Measurements from ENCODE around the gene TOGARAM2. TPM values are rescaled to one million over a fixed set of nuclear protein-coding genes. Genes with fewer than 3 reads are reported as not detected.

Gene TOGARAM2
- total RNA-seq, 2 experiments from 2014 or later: 9.6 TPM

GRCh38 chr2:28994074-28994473, 13.0 kb downstream of the TOGARAM2 start:
- intact Hi-C loops (cut with micrococcal nuclease): no loop called here
- Mint-ChIP-seq H3K27ac (no peak overlapping the region), H3K36me3 (no peaks in the 10 kb centered on the region), H3K9me3 (no peaks in the 10 kb centered on the region), H3K4me3 (no peak overlapping the region), H3K4me1 (ENCODE audit: low read depth) (no peaks in the 10 kb centered on the region), H3K27me3 (no peaks in the 10 kb centered on the region)
- ChIA-PET CTCF (no interaction called here), POLR2A (no interaction called here)
- DNase-seq: no peak

- no peaks in the 10 kb centered on the region for H3K9me3 Mint-ChIP-seq
- POLR2A ChIA-PET: no interaction called here
- H3K4me3 Mint-ChIP-seq: no peak overlapping the region
- H3K27ac Mint-ChIP-seq: no peak overlapping the region
- CTCF ChIA-PET: no interaction called here
- intact Hi-C loops (cut with micrococcal nuclease): no loop called here
- no peaks in the 10 kb centered on the region for H3K36me3 Mint-ChIP-seq
- no peaks in the 10 kb centered on the region for H3K27me3 Mint-ChIP-seq
- H3K4me1 Mint-ChIP-seq (ENCODE audit: low read depth): no peaks in the 10 kb centered on the region
- DNase-seq: no peak
These were observed 13.6 kb downstream of the TOGARAM2 start for GRCh38 chr2:28994679-28995078.

- H3K4me3 Mint-ChIP-seq: no peak overlapping the region
- ChIA-PET CTCF (no interaction called here), POLR2A (interaction anchor here (0.6 kb wide), 1 partner anchor 145 kb away, joined by 3 read pairs; no protein-coding TSS in a partner anchor)
- no peak overlapping the region for H3K27ac Mint-ChIP-seq
- no peaks in the 10 kb centered on the region for H3K36me3 Mint-ChIP-seq
- H3K27me3 Mint-ChIP-seq: no peaks in the 10 kb centered on the region
- no peaks in the 10 kb centered on the region for H3K9me3 Mint-ChIP-seq
- no peak for DNase-seq
- H3K4me1 Mint-ChIP-seq (ENCODE audit: low read depth): peaks cover 11% of the 10 kb centered on the region
- intact Hi-C loops (cut with micrococcal nuclease): no loop called here
These were observed 15.0 kb downstream of the TOGARAM2 start for GRCh38 chr2:28995765-28996750.

- intact Hi-C loops (cut with micrococcal nuclease): no loop called here
- no peak for DNase-seq
- Mint-ChIP-seq H3K27me3 (no peaks in the 10 kb centered on the region), H3K9me3 (no peaks in the 10 kb centered on the region), H3K27ac (no peak overlapping the region), H3K36me3 (no peaks in the 10 kb centered on the region), H3K4me1 (ENCODE audit: low read depth) (peaks cover 21% of the 10 kb centered on the region), H3K4me3 (no peak overlapping the region)
- ChIA-PET POLR2A (no interaction called here), CTCF (no interaction called here)
These were observed 16.2 kb downstream of the TOGARAM2 start for GRCh38 chr2:28997237-28997846.

- intact Hi-C loops (cut with micrococcal nuclease): no loop called here
- Mint-ChIP-seq H3K27me3 (no peaks in the 10 kb centered on the region), H3K4me1 (ENCODE audit: low read depth) (peaks cover 22% of the 10 kb centered on the region), H3K9me3 (no peaks in the 10 kb centered on the region), H3K36me3 (no peaks in the 10 kb centered on the region), H3K4me3 (no peak overlapping the region), H3K27ac (no peak overlapping the region)
- POLR2A ChIA-PET: no interaction called here
- DNase-seq: no peak
- CTCF ChIA-PET: no interaction called here
These were observed 17.0 kb downstream of the TOGARAM2 start for GRCh38 chr2:28997847-28998735.

- intact Hi-C loops (cut with micrococcal nuclease): no loop called here
These were observed 19.4 kb downstream of the TOGARAM2 start for GRCh38 chr2:29000481-29000880.

GRCh38 chr2:29000956-29001355, 19.9 kb downstream of the TOGARAM2 start:
- Mint-ChIP-seq H3K9me3 (no peaks in the 10 kb centered on the region), H3K4me1 (ENCODE audit: low read depth) (peaks cover 22% of the 10 kb centered on the region), H3K4me3 (no peak overlapping the region), H3K27me3 (no peaks in the 10 kb centered on the region), H3K36me3 (no peaks in the 10 kb centered on the region), H3K27ac (no peak overlapping the region)
- intact Hi-C loops (cut with micrococcal nuclease): no loop called here
- no peak for DNase-seq
- POLR2A ChIA-PET: interaction anchor here (1.0 to 1.1 kb wide), 2 partner anchors 9 to 129 kb away, joined by 3 read pairs; no protein-coding TSS in a partner anchor
- CTCF ChIA-PET: interaction anchor here (0.6 to 1.2 kb wide), 3 partner anchors 11 to 129 kb away, joined by 3 to 4 read pairs (median 3); no protein-coding TSS in a partner anchor

More at GRCh38 chr2:29000481-29000880, 19.4 kb downstream of the TOGARAM2 start:
- H3K27me3 Mint-ChIP-seq: no peaks in the 10 kb centered on the region
- no peaks in the 10 kb centered on the region for H3K36me3 Mint-ChIP-seq
- no peaks in the 10 kb centered on the region for H3K9me3 Mint-ChIP-seq
- no peak overlapping the region for H3K27ac Mint-ChIP-seq
- ChIA-PET POLR2A (interaction anchor here (1.1 kb wide), 1 partner anchor 130 kb away, joined by 3 read pairs; no protein-coding TSS in a partner anchor), CTCF (interaction anchor here (0.6 to 1.2 kb wide), 3 partner anchors 11 to 130 kb away, joined by 3 to 4 read pairs (median 3); no protein-coding TSS in a partner anchor)
- peaks cover 22% of the 10 kb centered on the region for H3K4me1 Mint-ChIP-seq (ENCODE audit: low read depth)
- peak; percentile 50 for DNase-seq
- H3K4me3 Mint-ChIP-seq: no peak overlapping the region

GRCh38 chr2:29001806-29002205, 20.7 kb downstream of the TOGARAM2 start:
- CTCF ChIA-PET: interaction anchor here (0.7 kb wide), 1 partner anchor 43 kb away, joined by 3 read pairs; no protein-coding TSS in a partner anchor

GRCh38 chr2:29004755-29005154, 23.7 kb downstream of the TOGARAM2 start:
- H3K27ac Mint-ChIP-seq: no peak overlapping the region
- no peaks in the 10 kb centered on the region for H3K27me3 Mint-ChIP-seq
- DNase-seq: no peak
- CTCF ChIA-PET: no interaction called here
- no peaks in the 10 kb centered on the region for H3K9me3 Mint-ChIP-seq
- POLR2A ChIA-PET: no interaction called here
- H3K4me1 Mint-ChIP-seq (ENCODE audit: low read depth): peaks cover 33% of the 10 kb centered on the region
- H3K36me3 Mint-ChIP-seq: no peaks in the 10 kb centered on the region
- no peak overlapping the region for H3K4me3 Mint-ChIP-seq
- intact Hi-C loops (cut with micrococcal nuclease): no loop called here

More at GRCh38 chr2:29001806-29002205, 20.7 kb downstream of the TOGARAM2 start:
- DNase-seq: no peak
- H3K4me1 Mint-ChIP-seq (ENCODE audit: low read depth): peaks cover 22% of the 10 kb centered on the region
- no peak overlapping the region for H3K4me3 Mint-ChIP-seq
- H3K27ac Mint-ChIP-seq: peak overlapping the region; percentile 18
- H3K9me3 Mint-ChIP-seq: no peaks in the 10 kb centered on the region
- H3K36me3 Mint-ChIP-seq: no peaks in the 10 kb centered on the region
- POLR2A ChIA-PET: interaction anchor here (1.0 kb wide), 2 partner anchors 8 to 9 kb away, joined by 3 read pairs; no protein-coding TSS in a partner anchor
- no peaks in the 10 kb centered on the region for H3K27me3 Mint-ChIP-seq
- intact Hi-C loops (cut with micrococcal nuclease): no loop called here

GRCh38 chr2:29005331-29005730, 24.2 kb downstream of the TOGARAM2 start:
- Mint-ChIP-seq H3K4me1 (ENCODE audit: low read depth) (peaks cover 34% of the 10 kb centered on the region), H3K27me3 (no peaks in the 10 kb centered on the region), H3K9me3 (no peaks in the 10 kb centered on the region), H3K4me3 (no peak overlapping the region), H3K36me3 (no peaks in the 10 kb centered on the region), H3K27ac (no peak overlapping the region)
- no peak for DNase-seq
- intact Hi-C loops (cut with micrococcal nuclease): no loop called here
- ChIA-PET POLR2A (no interaction called here), CTCF (no interaction called here)

- intact Hi-C loops (cut with micrococcal nuclease): no loop called here
- Mint-ChIP-seq H3K36me3 (no peaks in the 10 kb centered on the region), H3K4me1 (ENCODE audit: low read depth) (peaks cover 36% of the 10 kb centered on the region), H3K27ac (no peak overlapping the region), H3K4me3 (no peak overlapping the region), H3K27me3 (no peaks in the 10 kb centered on the region), H3K9me3 (no peaks in the 10 kb centered on the region)
- no peak for DNase-seq
- CTCF ChIA-PET: no interaction called here
- POLR2A ChIA-PET: no interaction called here
These were observed 25.2 kb downstream of the TOGARAM2 start for GRCh38 chr2:29006092-29006979.
